ENCODE results near the gene TMEM86B.
A peak's percentile ranks its signal among the peaks of the same experiment; 100 is the strongest.

Gene TMEM86B, protein sequence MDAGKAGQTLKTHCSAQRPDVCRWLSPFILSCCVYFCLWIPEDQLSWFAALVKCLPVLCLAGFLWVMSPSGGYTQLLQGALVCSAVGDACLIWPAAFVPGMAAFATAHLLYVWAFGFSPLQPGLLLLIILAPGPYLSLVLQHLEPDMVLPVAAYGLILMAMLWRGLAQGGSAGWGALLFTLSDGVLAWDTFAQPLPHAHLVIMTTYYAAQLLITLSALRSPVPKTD

DNA sequence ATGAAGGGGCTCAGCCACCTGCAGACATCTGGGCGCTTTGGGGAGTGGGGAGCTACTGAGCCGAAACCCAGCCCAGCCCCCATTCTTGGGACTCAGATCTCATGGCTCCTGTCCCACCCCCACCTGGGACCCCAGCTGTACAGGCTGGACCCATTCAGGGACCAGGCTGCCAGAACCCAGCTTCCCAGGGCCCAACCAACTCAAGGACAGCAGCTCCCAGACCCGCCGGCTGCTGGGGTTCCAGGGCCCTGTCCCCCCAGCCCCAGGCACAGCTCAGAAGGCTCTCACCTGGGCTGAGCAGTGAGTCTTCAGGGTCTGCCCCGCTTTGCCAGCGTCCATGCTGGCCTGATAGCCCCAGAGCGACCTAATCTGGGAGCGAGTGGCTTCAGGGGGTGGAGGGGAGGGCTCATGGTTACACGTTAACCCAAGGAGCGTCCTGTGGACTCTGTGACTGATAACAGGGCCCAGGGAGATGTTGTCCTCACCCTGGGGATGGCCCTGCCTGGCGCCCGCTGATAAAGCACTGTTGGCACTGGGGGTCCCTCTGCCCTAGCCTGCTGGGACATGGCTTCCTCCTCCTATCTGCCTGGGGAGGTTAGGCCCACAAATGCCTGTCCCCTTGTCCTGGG is at the start of gene TMEM86B:
Gene TMEM86B, minus strand, starts transcription at position 361 of the 629 bp plus-strand sequence. Its CDS starts 22 bp downstream, at position 339.
- no peak for TF ChIP-seq CTCF (IDR thresholded peaks at IDR 0.05; ENCODE audit: low read depth, low read length, poor library complexity, severe bottlenecking)
- Histone ChIP-seq H4K20me1 (ENCODE audit: control insufficient read depth, insufficient read depth, low read depth, low read length) (peaks cover 16% of the 10 kb centered on the region; the same call in 1 of the 2 replicates), H3K4me3 (ENCODE audit: low read length) (no peak within 1 kb of the TSS), H3K27ac (ENCODE audit: low read depth, low read length) (no peak within 1 kb of the TSS), H3F3A (ENCODE audit: control insufficient read depth, insufficient read depth) (0 out of 2 replicates have a peak, but pooled peaks cover under 1% of the 10 kb centered on the region), H3K4me1 (ENCODE audit: control insufficient read depth, low read length) (no peaks in the 10 kb centered on the region), H3K27me3 (ENCODE audit: control insufficient read depth, low read length) (no peaks in the 10 kb centered on the region), H3K9me2 (replicated peaks; ENCODE audit: control insufficient read depth, low read length) (no peaks in the 10 kb centered on the region), H3K9me3 (ENCODE audit: control insufficient read depth, insufficient read depth, low read length) (no peaks in the 10 kb centered on the region), H3K4me2 (ENCODE audit: low read length) (no peak within 1 kb of the TSS), H3K36me3 (ENCODE audit: control insufficient read depth, low read length) (peaks cover 87% of the 10 kb centered on the region), H3K79me2 (ENCODE audit: control insufficient read depth, low read length) (peaks cover 7% of the 10 kb centered on the region; the same call in 1 of the 2 replicates)

- peak overlapping the region; percentile 92 for H3K4me2 ChIP-seq (ENCODE audit: low read length)
- peak overlapping the region; percentile 72 for H3K4me3 ChIP-seq (ENCODE audit: low read length)
- H3K36me3 ChIP-seq (ENCODE audit: control insufficient read depth, low read length), result peaks cover 29% of the 10 kb centered on the region
- H3F3A ChIP-seq (ENCODE audit: control insufficient read depth, insufficient read depth), result peaks cover 28% of the 10 kb centered on the region
- peak overlapping the region; percentile 94 for H3K27ac ChIP-seq (ENCODE audit: low read depth, low read length)
- peaks cover 67% of the 10 kb centered on the region for H3K4me1 ChIP-seq (ENCODE audit: control insufficient read depth, low read length)
- no peaks in the 10 kb centered on the region for H3K9me2 ChIP-seq (replicated peaks; ENCODE audit: control insufficient read depth, low read length)
- no peaks in the 10 kb centered on the region; the same call in 1 of the 2 replicates for H3K27me3 ChIP-seq (ENCODE audit: control insufficient read depth, low read length)
- H4K20me1 ChIP-seq (ENCODE audit: control insufficient read depth, insufficient read depth, low read depth, low read length), result 0 out of 2 replicates have a peak, but pooled peaks cover 9% of the 10 kb centered on the region
- no peaks in the 10 kb centered on the region for H3K9me3 ChIP-seq (ENCODE audit: control insufficient read depth, insufficient read depth, low read length)
- TF ChIP-seq EZH2phosphoT487 (IDR thresholded peaks at IDR 0.05; ENCODE audit: borderline replicate concordance, low read length), result no peak
- no peak for TF ChIP-seq CTCF (IDR thresholded peaks at IDR 0.05; ENCODE audit: low read depth, low read length, poor library complexity, severe bottlenecking)
- peaks cover 14% of the 10 kb centered on the region for H3K79me2 ChIP-seq (ENCODE audit: control insufficient read depth, low read length)
Measured at GRCh38 chr19:55277494-55277893, 48.9 kb upstream of the TMEM86B start.

GRCh38 chr19:55276720-55277430 is 48.3 kb upstream of the TMEM86B start:
- H3K4me2 ChIP-seq (ENCODE audit: low read length), result peak overlapping the region; percentile 92
- peak overlapping the region; percentile 94 for H3K27ac ChIP-seq (ENCODE audit: low read depth, low read length)
- H3K9me2 ChIP-seq (replicated peaks; ENCODE audit: control insufficient read depth, low read length), result no peaks in the 10 kb centered on the region
- H3K4me3 ChIP-seq (ENCODE audit: low read length), result peak overlapping the region; percentile 72
- peaks cover 28% of the 10 kb centered on the region for H3F3A ChIP-seq (ENCODE audit: control insufficient read depth, insufficient read depth)
- no peaks in the 10 kb centered on the region; the same call in 1 of the 2 replicates for H3K27me3 ChIP-seq (ENCODE audit: control insufficient read depth, low read length)
- H3K36me3 ChIP-seq (ENCODE audit: control insufficient read depth, low read length), result peaks cover 29% of the 10 kb centered on the region
- TF ChIP-seq EZH2phosphoT487 (IDR thresholded peaks at IDR 0.05; ENCODE audit: borderline replicate concordance, low read length), result no peak
- no peak for TF ChIP-seq CTCF (IDR thresholded peaks at IDR 0.05; ENCODE audit: low read depth, low read length, poor library complexity, severe bottlenecking)
- H3K9me3 ChIP-seq (ENCODE audit: control insufficient read depth, insufficient read depth, low read length), result no peaks in the 10 kb centered on the region
- H3K4me1 ChIP-seq (ENCODE audit: control insufficient read depth, low read length), result peaks cover 67% of the 10 kb centered on the region
- H3K79me2 ChIP-seq (ENCODE audit: control insufficient read depth, low read length), result peaks cover 14% of the 10 kb centered on the region
- 0 out of 2 replicates have a peak, but pooled peaks cover 9% of the 10 kb centered on the region for H4K20me1 ChIP-seq (ENCODE audit: control insufficient read depth, insufficient read depth, low read depth, low read length)
